ENCODE results near the gene WARS2. TPM values are rescaled to one million over a fixed set of nuclear protein-coding genes. Genes with fewer than 3 reads are reported as not detected.

The WARS2 gene
- polyA plus RNA-seq, 2 of the 4 experiments (the other 2 are of a cell fraction), result 5.9 to 7.9 TPM

DNA sequence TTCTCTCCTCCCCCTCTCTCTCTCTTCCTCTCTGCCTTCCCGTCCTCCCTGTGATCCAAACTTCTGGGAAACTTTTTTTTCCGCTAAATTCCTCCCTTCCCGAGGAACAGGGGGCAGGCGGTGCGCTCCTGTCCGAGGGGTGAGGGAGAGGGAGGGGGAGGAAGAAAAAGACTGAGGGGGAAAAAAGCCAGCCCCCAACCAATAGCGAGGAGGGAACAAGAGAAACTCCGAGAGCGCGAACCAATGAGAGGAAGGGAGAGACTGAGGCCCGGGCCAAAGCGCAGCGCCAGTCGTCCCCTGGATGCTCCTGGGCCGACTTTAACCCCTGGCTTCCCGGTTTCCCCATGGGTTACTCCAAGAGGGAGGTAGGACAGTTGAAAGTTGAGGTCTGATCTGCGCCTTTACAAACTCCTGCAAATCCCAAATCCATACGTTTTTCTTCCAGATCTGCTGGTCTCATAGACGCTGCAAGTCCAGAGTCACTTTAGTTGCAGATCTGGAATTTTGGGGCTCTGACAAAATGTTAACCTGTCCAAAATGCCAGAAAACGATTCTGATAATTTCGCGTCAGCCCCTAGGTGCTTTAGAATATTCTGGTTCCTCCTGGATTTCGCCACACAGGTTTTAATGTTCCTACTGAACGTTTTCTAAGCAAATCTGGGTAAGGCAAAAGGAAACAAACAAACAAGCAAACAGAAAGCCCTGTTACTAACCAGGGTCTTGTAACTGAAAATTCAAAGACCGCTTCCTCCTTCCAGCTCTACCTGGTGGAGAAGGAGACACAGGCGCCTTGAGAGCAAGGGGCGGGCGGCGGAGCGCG lies 152.1 kb downstream of the WARS2 start, which contains the start of gene TBX15 (continued):
- TF ChIP-seq MYC (IDR thresholded peaks at IDR 0.05; ENCODE audit: borderline replicate concordance, low read length) (no peak), PBX3 (IDR thresholded peaks at IDR 0.05) (no peak), CHD4 (IDR thresholded peaks at IDR 0.05; ENCODE audit: borderline replicate concordance) (no peak), EHMT2 (IDR thresholded peaks at IDR 0.05; ENCODE audit: low read depth) (no peak), ZFP36 (IDR thresholded peaks at IDR 0.05; ENCODE audit: borderline replicate concordance, partially characterized antibody) (no peak), PHF8 (IDR thresholded peaks at IDR 0.05; ENCODE audit: borderline replicate concordance, low read depth) (no peak), CHD2 (IDR thresholded peaks at IDR 0.05; ENCODE audit: low read length, partially characterized antibody) (no peak)
- TF ChIP-seq, protein P1, sequence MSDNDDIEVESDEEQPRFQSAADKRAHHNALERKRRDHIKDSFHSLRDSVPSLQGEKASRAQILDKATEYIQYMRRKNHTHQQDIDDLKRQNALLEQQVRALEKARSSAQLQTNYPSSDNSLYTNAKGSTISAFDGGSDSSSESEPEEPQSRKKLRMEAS (IDR thresholded peaks at IDR 0.05), result no peak

- WGBS (ENCODE audit: missing lambda C conversion rate), result 88% methylated on average over 62 of the region's 65 CpGs
- H3K9me3 ChIP-seq, result no peaks in the 10 kb centered on the region
- no peak for FAIRE-seq
- ATAC-seq, result no peak
- no peak overlapping the region for H3K4me2 ChIP-seq
- ChIA-PET CTCF (no interaction called here), POLR2A (no interaction called here)
- H3K4me3 ChIP-seq, result no peak overlapping the region
- TF ChIP-seq FOSL2 (IDR thresholded peaks at IDR 0.05) (no peak), FOSL2 (CRISPR knock-in tag; IDR thresholded peaks at IDR 0.05) (no peak), JUNB (IDR thresholded peaks at IDR 0.05) (no peak), HOXB5 (CRISPR knock-in tag; IDR thresholded peaks at IDR 0.05) (no peak), USF2 (IDR thresholded peaks at IDR 0.05) (no peak), ATOH8 (CRISPR knock-in tag; IDR thresholded peaks at IDR 0.05; ENCODE audit: low read depth) (no peak), RFX5 (IDR thresholded peaks at IDR 0.05) (no peak), NR3C1 (IDR thresholded peaks at IDR 0.05) (no peak), E2F6 (IDR thresholded peaks at IDR 0.05; ENCODE audit: borderline replicate concordance, low read depth) (no peak), CEBPB (IDR thresholded peaks at IDR 0.05) (no peak)
- H3K4me1 ChIP-seq, result no peaks in the 10 kb centered on the region
- DNase-seq (ENCODE audit: low read depth in 1 of 2, low spot score in 1 of 2), result no peak
- H3K27ac ChIP-seq, result no peak overlapping the region
These were observed 152.8 kb downstream of the WARS2 start for GRCh38 chr1:118987468-118988185.
